ENCODE results near the gene SYNDIG1L.

DNA sequence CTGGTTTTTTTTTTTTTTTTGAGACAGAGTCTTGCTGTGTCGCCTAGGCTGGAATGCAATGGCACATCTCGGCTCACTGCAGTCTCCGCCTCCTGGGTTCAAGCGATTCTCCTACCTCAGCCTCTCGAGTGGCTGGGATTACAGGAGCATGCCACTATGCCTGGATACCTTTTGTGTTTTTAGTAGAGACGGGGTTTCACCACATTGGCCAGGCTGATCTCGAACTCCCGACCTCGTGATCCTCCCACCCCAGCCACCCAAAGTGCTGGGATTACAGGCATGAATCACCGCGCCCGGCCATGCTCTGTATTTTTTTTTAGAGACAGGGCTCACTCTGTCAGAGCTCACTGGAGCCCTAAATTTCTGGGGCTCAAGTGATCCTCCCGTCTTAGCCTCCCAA lies 45.2 kb downstream of the SYNDIG1L start:
- TF ChIP-seq, protein P1, sequence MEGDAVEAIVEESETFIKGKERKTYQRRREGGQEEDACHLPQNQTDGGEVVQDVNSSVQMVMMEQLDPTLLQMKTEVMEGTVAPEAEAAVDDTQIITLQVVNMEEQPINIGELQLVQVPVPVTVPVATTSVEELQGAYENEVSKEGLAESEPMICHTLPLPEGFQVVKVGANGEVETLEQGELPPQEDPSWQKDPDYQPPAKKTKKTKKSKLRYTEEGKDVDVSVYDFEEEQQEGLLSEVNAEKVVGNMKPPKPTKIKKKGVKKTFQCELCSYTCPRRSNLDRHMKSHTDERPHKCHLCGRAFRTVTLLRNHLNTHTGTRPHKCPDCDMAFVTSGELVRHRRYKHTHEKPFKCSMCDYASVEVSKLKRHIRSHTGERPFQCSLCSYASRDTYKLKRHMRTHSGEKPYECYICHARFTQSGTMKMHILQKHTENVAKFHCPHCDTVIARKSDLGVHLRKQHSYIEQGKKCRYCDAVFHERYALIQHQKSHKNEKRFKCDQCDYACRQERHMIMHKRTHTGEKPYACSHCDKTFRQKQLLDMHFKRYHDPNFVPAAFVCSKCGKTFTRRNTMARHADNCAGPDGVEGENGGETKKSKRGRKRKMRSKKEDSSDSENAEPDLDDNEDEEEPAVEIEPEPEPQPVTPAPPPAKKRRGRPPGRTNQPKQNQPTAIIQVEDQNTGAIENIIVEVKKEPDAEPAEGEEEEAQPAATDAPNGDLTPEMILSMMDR (IDR thresholded peaks at IDR 0.05; ENCODE audit: low read depth, low read length, missing input control): no peak
- TF ChIP-seq TAF1 (conservative IDR thresholded peaks at IDR 0.05) (no peak), FOXA2 (IDR thresholded peaks at IDR 0.05) (no peak), FOXA1 (IDR thresholded peaks at IDR 0.05) (no peak), JUND (IDR thresholded peaks at IDR 0.05) (no peak), GABPA (IDR thresholded peaks at IDR 0.05 in 1 of 2, conservative IDR thresholded peaks at IDR 0.05 in 1 of 2) (no peak), YY1 (IDR thresholded peaks at IDR 0.05) (no peak), RAD21 (IDR thresholded peaks at IDR 0.05) (no peak), HNF4G (IDR thresholded peaks at IDR 0.05) (no peak)
- TF ChIP-seq, protein P2, sequence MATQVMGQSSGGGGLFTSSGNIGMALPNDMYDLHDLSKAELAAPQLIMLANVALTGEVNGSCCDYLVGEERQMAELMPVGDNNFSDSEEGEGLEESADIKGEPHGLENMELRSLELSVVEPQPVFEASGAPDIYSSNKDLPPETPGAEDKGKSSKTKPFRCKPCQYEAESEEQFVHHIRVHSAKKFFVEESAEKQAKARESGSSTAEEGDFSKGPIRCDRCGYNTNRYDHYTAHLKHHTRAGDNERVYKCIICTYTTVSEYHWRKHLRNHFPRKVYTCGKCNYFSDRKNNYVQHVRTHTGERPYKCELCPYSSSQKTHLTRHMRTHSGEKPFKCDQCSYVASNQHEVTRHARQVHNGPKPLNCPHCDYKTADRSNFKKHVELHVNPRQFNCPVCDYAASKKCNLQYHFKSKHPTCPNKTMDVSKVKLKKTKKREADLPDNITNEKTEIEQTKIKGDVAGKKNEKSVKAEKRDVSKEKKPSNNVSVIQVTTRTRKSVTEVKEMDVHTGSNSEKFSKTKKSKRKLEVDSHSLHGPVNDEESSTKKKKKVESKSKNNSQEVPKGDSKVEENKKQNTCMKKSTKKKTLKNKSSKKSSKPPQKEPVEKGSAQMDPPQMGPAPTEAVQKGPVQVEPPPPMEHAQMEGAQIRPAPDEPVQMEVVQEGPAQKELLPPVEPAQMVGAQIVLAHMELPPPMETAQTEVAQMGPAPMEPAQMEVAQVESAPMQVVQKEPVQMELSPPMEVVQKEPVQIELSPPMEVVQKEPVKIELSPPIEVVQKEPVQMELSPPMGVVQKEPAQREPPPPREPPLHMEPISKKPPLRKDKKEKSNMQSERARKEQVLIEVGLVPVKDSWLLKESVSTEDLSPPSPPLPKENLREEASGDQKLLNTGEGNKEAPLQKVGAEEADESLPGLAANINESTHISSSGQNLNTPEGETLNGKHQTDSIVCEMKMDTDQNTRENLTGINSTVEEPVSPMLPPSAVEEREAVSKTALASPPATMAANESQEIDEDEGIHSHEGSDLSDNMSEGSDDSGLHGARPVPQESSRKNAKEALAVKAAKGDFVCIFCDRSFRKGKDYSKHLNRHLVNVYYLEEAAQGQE (IDR thresholded peaks at IDR 0.05): no peak
- TF ChIP-seq, protein P3, sequence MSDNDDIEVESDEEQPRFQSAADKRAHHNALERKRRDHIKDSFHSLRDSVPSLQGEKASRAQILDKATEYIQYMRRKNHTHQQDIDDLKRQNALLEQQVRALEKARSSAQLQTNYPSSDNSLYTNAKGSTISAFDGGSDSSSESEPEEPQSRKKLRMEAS (IDR thresholded peaks at IDR 0.05): no peak
